ENCODE results near the gene SYNM.
A peak's percentile ranks its signal among the peaks of the same experiment; 100 is the strongest.
"Not testable (repeated sequence)": the region's sequence is repeated elsewhere in the genome, so short reads cannot be mapped to it uniquely, and the experiment has no call there.

Gene SYNM, protein sequence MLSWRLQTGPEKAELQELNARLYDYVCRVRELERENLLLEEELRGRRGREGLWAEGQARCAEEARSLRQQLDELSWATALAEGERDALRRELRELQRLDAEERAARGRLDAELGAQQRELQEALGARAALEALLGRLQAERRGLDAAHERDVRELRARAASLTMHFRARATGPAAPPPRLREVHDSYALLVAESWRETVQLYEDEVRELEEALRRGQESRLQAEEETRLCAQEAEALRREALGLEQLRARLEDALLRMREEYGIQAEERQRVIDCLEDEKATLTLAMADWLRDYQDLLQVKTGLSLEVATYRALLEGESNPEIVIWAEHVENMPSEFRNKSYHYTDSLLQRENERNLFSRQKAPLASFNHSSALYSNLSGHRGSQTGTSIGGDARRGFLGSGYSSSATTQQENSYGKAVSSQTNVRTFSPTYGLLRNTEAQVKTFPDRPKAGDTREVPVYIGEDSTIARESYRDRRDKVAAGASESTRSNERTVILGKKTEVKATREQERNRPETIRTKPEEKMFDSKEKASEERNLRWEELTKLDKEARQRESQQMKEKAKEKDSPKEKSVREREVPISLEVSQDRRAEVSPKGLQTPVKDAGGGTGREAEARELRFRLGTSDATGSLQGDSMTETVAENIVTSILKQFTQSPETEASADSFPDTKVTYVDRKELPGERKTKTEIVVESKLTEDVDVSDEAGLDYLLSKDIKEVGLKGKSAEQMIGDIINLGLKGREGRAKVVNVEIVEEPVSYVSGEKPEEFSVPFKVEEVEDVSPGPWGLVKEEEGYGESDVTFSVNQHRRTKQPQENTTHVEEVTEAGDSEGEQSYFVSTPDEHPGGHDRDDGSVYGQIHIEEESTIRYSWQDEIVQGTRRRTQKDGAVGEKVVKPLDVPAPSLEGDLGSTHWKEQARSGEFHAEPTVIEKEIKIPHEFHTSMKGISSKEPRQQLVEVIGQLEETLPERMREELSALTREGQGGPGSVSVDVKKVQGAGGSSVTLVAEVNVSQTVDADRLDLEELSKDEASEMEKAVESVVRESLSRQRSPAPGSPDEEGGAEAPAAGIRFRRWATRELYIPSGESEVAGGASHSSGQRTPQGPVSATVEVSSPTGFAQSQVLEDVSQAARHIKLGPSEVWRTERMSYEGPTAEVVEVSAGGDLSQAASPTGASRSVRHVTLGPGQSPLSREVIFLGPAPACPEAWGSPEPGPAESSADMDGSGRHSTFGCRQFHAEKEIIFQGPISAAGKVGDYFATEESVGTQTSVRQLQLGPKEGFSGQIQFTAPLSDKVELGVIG (N-terminal part only)

DNA sequence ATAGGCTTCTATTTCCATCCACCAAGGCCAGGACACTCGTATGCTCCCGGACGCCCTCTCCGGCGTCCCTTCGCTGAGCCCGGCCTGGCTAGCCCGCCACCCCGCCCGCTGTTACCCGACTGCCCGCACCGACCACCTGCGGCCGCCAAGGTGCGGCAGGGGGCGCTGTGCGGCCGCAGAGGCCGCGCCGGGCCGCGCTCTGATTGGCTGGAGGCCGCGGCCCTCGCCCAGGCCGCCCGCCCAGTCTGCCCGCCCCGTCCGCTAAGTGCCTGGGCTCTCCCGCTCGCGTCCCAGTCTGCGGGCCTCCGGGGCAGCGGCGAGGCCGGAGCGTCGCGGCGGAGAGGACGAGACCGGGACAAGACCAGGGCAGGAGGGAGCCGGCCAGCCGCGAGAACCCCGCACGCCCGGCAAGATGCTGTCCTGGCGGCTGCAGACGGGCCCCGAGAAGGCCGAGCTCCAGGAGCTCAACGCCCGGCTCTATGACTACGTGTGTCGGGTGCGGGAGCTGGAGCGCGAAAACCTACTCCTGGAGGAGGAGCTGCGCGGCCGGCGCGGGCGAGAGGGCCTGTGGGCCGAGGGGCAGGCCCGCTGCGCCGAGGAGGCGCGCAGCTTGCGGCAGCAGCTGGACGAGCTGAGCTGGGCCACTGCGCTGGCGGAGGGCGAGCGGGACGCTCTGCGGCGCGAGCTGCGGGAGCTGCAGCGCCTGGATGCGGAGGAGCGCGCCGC lies at the start of gene SYNM:
TSS of gene SYNM (plus strand) at position 293 of the 726 bp plus-strand sequence. CDS start at position 413, 120 bp downstream.
- DNase-seq (ENCODE audit: insufficient read length, low spot score), result peak; percentile 86

DNA sequence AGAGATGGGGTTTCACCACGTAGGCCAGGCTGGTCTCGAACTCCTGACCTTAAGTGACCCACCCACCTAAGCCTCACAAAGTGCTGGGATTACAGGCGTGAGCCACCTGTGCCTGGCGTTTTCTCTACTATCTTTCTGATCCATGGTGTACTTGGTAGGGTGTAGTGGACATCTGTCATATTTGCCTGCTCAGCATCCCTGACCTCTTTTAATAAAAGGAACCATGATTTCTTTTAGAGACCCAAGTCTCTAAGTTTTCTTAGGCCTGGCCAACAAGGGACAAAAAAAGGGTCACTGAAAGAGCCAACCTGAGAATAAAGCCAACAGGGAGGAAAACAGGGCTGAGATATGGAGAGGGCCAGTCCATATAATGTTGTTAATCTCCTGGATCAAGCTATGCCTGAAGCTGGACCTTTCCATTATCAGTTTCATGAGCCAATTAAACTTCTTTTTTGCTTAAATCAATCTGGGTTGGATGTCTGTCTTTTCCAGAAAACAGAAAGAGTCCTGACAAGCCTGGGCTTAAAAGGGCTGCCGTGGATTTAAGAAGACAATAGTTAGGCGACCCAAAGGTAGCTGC lies 49.2 kb upstream of the SYNM start:
- DNase-seq (ENCODE audit: insufficient read length, low spot score), result no peak
- FAIRE-seq, result no peak

More for the DNA sequence above, at the start of gene SYNM:
- no peak for FAIRE-seq

DNA sequence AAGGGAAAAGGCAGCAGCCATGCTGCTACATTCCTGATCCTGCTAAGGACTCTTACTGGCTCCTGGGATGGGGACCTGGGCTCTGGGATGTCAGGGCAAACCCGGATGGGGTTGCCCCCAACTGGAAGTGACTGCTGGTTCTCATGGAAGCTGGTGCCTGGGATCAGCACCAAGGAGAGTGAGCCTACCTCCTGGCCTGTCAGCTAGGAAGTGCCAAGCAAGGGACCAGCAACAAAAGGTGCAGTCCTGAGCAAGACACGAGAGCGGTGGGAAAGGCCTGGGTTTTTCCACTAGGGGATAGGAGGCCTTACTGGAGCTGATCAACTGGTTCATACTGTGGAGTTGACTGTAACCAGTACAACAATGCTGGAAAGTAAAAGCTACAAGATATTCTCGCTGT lies 47.9 kb upstream of the SYNM start:
- FAIRE-seq, result no peak

DNA sequence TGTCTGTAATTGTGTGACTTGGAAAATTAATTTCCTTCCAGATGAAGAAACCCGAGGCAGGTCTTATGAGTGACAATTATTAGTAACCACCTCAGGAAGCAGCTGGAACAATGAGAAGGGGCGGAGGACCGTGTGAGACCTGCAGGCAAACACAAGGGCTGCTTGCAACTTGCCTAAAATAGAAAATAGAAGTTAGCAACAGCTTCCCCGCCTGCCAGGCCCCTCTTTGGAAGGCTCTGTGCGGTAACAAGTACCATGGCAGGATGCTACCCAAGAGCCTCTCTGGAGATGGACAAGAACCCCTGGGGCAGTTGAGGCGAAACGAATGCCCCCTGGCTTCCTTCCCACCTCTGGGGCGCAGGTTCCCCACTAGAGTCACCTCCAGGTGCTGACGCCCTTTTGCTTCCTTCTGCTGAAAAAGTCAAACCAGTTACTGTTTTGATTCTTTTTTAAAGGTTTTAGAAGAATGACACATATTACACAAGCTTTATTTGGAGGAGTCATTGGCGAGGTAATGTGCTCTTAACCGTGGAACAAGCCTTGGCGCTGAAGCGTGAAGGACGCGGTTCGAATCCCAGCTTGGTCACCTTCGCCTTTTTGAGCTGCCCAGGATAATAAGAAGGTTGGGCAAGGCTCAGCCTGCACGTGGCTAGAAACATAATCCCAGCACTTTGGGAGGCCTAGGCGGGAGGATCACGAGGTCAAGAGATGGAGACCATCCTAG lies 47.0 kb upstream of the SYNM start:
- DNase-seq (ENCODE audit: insufficient read length, low spot score) (no peak), FAIRE-seq (no peak)

More for the DNA sequence above, 47.9 kb upstream of the SYNM start:
- no peak for DNase-seq (ENCODE audit: insufficient read length, low spot score)

DNA sequence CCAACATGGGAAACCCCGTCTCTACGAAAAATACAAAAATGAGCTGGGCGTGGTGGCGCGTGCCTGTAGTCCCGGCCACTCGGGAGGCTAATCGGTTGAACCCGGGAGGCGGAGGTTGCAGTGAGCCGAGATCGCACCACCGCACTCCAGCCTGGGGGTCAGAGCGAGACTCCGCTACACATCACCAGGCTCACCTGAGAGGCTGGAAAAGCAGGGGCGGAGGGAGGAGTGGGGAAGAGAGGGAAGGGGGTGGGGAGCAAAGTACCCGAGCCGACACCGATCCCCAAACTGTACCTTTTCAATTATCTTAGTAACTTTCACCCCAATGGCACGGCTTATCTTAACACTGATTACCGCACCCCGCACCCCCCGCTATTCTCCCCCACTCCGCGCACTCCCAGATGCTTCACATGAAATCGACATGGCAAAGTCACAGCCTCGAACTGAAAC lies 46.4 kb upstream of the SYNM start:
- FAIRE-seq (no peak), DNase-seq (ENCODE audit: insufficient read length, low spot score) (no peak)

- DNase-seq (ENCODE audit: insufficient read length, low spot score) (peak; percentile 84), FAIRE-seq (peak; percentile 90)
Measured at GRCh38 chr15:99059010-99059981, 45.6 kb upstream of the SYNM start.

- not testable (repeated sequence) for FAIRE-seq; DNase-seq (ENCODE audit: insufficient read length, low spot score)
Measured at GRCh38 chr15:99060186-99060585, 44.7 kb upstream of the SYNM start.

DNA sequence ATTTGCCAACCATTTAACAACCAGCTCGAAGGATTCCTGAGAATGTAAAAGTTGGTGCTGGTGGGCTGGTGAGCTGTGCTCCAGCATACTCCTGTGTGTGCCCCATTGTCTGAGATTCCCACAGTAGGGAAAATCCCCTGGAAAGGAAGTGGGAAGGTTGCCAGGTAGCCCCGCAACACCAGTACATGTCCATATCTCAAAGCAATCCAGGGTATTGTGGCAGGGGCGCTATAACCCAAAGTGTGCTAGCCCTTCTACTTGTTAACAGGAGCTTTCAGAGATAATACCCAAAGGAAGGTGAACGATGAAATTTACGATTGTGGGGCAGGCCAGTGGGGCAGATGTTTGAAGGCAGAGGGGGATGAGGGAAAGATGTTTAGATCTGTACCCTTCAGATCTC lies 42.7 kb upstream of the SYNM start:
- DNase-seq (ENCODE audit: insufficient read length, low spot score) (no peak), FAIRE-seq (no peak)

DNA sequence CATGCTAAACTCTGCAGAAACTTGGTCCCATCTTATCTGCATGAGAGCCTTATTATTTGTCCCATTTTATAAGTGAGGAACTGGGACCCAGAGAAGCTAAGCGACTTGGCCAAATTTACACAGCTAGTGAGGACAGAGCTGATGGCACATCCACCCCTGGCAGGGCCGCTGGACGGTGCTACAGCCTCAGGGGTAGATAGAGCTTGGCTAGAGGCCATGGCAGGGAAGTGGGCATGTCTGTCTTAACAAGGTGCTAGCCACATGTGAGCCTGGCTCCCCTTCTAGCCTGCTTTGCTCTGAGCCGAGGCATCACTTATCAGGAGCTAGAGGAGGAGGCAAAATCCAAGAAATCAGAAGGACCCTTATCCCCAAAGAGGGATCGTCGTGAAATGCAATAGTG lies 36.7 kb upstream of the SYNM start:
- DNase-seq (ENCODE audit: insufficient read length, low spot score), result no peak
- FAIRE-seq, result no peak

- DNase-seq (ENCODE audit: insufficient read length, low spot score) (no peak), FAIRE-seq (no peak)
Measured at GRCh38 chr15:99070208-99070607, 34.7 kb upstream of the SYNM start.

DNA sequence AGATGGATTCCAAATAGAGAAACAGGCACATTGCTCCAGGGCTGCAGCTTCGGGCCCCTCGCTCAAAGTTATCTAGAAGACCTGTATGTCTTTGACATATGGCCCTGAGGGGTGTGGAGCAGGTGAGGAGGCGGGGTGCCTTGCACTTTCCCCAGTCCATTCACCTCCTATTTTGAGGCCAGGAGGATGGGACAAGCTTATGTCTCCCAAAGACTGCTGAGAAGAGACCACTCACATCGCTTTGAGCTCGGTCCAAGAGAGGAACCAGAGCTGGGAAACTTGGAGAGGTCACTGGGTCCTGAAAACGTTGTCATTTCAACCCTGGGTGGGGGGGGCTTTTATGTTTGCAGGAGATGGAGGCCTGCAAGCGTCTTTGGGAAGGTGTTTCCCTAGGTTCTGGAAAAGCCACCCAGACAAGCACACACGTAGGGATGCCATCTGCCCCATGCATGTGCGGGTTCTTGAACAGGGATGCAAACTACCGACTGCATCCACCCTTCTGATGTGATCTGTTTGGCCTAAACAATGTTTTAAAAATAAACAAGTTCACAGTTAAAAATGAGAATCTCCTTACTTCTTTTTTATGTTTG lies 33.7 kb upstream of the SYNM start:
- DNase-seq (ENCODE audit: insufficient read length, low spot score) (no peak), FAIRE-seq (no peak)

- no peak for FAIRE-seq
- no peak for DNase-seq (ENCODE audit: insufficient read length, low spot score)
Measured at GRCh38 chr15:99073008-99073717, 31.7 kb upstream of the SYNM start.

GRCh38 chr15:99074446-99074845 lies 30.4 kb upstream of the SYNM start:
- FAIRE-seq (no peak), DNase-seq (ENCODE audit: insufficient read length, low spot score) (no peak)

DNA sequence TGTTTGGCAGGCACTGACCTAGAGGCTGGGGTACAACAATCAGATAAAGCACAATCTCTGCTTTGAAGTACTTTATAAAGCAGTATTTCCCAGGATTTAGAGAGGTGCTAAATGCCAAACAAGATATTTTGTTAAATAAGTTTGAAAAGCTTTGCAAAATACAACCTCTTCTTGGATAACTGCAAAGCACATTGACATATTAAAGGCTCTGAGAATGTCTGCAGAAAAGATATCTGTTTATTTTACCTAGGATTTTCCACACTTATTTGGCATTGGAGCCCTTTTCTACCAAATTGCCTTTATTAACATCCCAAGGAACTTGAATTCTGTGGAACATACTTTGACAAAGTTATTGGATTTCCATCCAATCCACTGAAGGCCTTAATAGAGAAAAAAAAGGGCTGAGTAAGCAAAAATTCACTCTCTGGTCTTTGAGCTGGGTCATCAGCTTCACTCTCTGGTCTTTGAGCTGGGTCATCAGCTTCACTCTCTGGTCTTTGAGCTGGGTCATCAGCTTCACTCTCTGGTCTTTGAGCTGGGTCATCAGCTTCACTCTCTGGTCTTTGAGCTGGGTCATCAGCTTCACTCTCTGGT lies 29.7 kb upstream of the SYNM start:
- DNase-seq (ENCODE audit: insufficient read length, low spot score), result not testable (repeated sequence)

GRCh38 chr15:99076109-99076508 lies 28.8 kb upstream of the SYNM start:
- DNase-seq (ENCODE audit: insufficient read length, low spot score) (no peak), FAIRE-seq (no peak)

More for the DNA sequence above, 29.7 kb upstream of the SYNM start:
- FAIRE-seq, result not testable (repeated sequence)

DNA sequence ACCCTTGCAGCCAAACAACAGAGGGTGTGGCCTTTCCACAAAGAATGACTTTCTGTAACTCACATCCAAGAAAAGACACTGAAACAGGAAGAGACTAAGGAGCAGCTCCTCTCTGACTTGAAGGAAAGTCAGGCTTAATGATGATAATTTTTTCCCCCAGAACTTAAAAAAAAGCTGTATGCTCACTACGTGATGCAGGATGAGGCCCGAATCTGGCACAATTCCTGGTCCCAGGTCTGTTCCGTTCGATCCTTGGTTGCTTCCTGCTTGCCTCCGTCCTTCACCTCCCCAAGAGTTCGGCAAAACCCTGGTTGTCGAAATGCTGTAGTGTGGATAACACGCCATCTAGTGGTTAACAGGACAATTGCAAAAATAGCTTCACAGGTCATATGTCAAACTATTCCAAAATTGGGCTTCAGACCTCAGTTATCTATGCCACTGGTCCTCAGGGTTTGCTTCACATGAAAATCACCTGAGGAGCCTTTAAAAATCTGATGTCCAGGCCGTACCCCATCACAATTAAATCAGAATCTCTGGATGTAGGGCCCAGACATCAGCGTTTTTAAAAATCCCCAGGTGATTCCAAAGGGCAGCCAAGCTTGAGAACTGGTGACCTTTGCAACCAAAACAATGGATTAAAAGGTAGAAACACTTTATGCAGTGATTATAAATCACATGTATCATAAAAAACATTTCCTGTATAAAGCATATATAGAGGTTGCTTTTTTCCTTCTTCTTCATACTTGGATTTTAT lies 28.1 kb upstream of the SYNM start:
- FAIRE-seq (peak; percentile 73), DNase-seq (ENCODE audit: insufficient read length, low spot score) (peak; percentile 75)

Data from HTR-8/SVneo (cell line).